ENCODE measurements around the gene RPL35A.

The RPL35A gene

DNA sequence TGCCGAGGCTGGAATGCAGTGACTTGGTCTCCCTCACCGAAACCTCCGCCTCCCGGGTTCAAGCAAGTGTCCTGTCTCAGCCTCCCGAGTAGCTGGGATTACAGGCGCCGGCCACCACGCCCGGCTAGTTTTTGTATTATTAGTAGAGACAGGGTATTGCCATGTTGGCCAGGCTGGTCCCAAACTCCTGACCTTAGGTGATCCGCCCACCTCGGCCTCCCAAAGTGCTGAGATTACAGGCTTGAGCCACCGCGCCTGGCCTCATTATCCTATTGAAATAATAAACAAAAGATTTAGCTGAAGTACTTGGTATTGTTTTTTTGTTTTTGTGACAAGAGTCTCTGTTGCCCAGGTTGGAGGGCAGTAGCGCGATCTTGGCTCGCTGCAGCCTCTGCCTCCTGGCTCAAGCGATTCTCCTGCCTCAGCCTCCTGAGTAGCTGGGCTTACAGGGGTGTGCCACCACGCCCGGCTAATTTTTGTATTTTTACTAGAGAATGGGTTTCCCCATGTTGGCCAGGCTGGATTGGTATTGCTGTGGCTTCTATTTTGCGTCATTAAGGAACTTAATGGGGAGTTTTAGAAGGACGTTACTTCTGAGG, 1.5 kb downstream of the RPL35A start:
- Histone ChIP-seq H3K4me3 (ENCODE audit: low read depth in 1 of 2, low read length in 1 of 2) (peak overlapping the region in 1 of 2 experiments; percentile 79), H3K27me3 (no peaks in the 10 kb centered on the region), H3K9me3 (no peaks in the 10 kb centered on the region), H3K27ac (peak overlapping the region; percentile 89), H3K4me1 (ENCODE audit: control insufficient read depth in 1 of 2, insufficient read depth in 1 of 2, low read depth in 1 of 2, low read length in 1 of 2) (peaks cover 19 to 22% of the 10 kb centered on the region in 2 experiments), H3K36me3 (peaks cover 47% of the 10 kb centered on the region)
- no peak for TF ChIP-seq CTCF (IDR thresholded peaks at IDR 0.05)

- Histone ChIP-seq H3K27me3 (no peaks in the 10 kb centered on the region), H3K36me3 (peaks cover 51% of the 10 kb centered on the region), H3K9me3 (no peaks in the 10 kb centered on the region), H3K4me1 (ENCODE audit: control insufficient read depth in 1 of 2, insufficient read depth in 1 of 2, low read depth in 1 of 2, low read length in 1 of 2) (peaks cover 25 to 30% of the 10 kb centered on the region in 2 experiments), H3K27ac (no peak overlapping the region), H3K4me3 (ENCODE audit: low read depth in 1 of 2, low read length in 1 of 2) (no peak overlapping the region)
- TF ChIP-seq CTCF (IDR thresholded peaks at IDR 0.05): no peak
These were observed 2.5 kb downstream of the RPL35A start for GRCh38 chr3:197952440-197952839.

- H3K4me1 ChIP-seq (ENCODE audit: control insufficient read depth in 1 of 2, insufficient read depth in 1 of 2, low read depth in 1 of 2, low read length in 1 of 2): peaks cover 34 to 39% of the 10 kb centered on the region in 2 experiments
- peaks cover 51% of the 10 kb centered on the region for H3K36me3 ChIP-seq
- H3K27ac ChIP-seq: no peak overlapping the region
- H3K9me3 ChIP-seq: no peaks in the 10 kb centered on the region
- no peak overlapping the region for H3K4me3 ChIP-seq (ENCODE audit: low read depth in 1 of 2, low read length in 1 of 2)
- no peaks in the 10 kb centered on the region for H3K27me3 ChIP-seq
- no peak for TF ChIP-seq CTCF (IDR thresholded peaks at IDR 0.05)
These were observed 3.3 kb downstream of the RPL35A start for GRCh38 chr3:197953325-197953724.

DNA sequence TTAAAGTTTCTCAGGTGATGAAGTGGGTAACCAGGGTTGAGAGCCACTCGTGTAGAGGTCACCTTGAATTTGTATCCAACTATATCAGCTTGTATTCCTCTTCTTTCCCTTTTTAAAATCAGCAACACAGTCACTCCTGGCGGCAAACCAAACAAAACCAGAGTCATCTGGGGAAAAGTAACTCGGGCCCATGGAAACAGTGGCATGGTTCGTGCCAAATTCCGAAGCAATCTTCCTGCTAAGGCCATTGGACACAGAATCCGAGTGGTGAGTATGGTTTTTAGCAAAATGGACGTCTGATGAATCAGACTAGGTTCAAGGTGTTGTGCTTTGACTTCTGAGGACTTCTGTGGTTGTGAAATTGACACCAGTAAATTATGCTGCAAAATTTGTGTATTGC, 3.9 kb downstream of the RPL35A start:
- Histone ChIP-seq H3K27me3 (no peaks in the 10 kb centered on the region), H3K36me3 (peaks cover 51% of the 10 kb centered on the region), H3K4me3 (ENCODE audit: low read depth in 1 of 2, low read length in 1 of 2) (no peak overlapping the region), H3K9me3 (no peaks in the 10 kb centered on the region), H3K27ac (no peak overlapping the region), H3K4me1 (ENCODE audit: control insufficient read depth in 1 of 2, insufficient read depth in 1 of 2, low read depth in 1 of 2, low read length in 1 of 2) (peaks cover 40 to 44% of the 10 kb centered on the region in 2 experiments)
- TF ChIP-seq CTCF (IDR thresholded peaks at IDR 0.05): no peak

DNA sequence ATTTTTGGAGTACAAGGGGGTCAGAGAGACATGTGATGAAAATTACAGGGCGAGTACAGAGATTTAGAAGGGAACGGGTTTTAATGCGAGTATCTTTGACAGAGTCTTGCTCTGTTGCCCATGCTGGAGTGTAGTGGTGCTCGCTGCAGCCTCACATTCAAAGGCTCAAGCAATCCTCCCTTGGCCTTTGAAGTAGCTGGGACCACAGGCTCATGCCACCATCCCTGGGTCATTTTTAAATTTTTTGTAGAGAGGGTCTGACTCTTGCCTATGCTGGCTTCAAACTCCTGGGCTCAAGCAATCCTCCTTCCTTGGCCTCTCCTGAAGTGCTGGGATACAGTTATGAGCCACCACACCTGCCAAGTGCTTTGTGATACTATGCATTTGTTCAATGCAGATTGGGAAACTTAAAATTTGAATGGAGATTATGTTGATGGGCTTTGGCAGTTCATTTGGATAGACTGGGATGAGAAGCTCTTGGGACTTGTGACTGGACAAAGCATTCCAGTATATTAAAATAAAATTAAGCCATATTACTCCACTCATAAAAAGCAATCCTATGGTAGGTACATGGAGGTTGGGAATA, 6.0 kb downstream of the RPL35A start:
- H3K27ac ChIP-seq: no peak overlapping the region
- peaks cover 48% of the 10 kb centered on the region in 2 experiments for H3K4me1 ChIP-seq (ENCODE audit: control insufficient read depth in 1 of 2, insufficient read depth in 1 of 2, low read depth in 1 of 2, low read length in 1 of 2)
- H3K36me3 ChIP-seq: peaks cover 51% of the 10 kb centered on the region
- no peaks in the 10 kb centered on the region for H3K27me3 ChIP-seq
- H3K9me3 ChIP-seq: no peaks in the 10 kb centered on the region
- TF ChIP-seq CTCF (IDR thresholded peaks at IDR 0.05): no peak
- no peak overlapping the region for H3K4me3 ChIP-seq (ENCODE audit: low read depth in 1 of 2, low read length in 1 of 2)
